ENCODE measurements around the gene MRTFA. TPM values are rescaled to one million over a fixed set of nuclear protein-coding genes. Genes with fewer than 3 reads are reported as not detected.

The MRTFA gene
- total RNA-seq, 4 donors from 2014 or later = 81.4 to 210 (median 122) TPM

DNA sequence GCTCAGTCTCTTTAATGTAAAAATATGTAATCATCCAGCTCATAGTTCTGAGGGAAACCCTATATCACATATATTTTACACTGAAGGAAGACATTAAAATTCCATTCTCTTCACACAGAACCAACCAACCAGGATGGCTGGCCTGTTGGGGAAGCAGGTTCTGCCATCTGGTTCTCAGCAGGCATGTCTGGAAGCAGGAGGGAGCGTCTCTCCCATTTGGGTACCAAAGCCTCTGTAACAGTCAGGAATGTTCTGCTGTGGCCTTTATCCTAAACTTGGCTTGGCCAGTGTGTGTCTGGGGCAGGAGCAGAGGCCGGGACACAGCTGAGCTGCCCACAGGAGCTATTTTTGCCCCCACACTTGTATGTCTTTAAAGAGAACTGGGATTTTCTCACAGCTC, 236.9 kb downstream of the MRTFA start:
- H3K27me3 ChIP-seq = no peaks in the 10 kb centered on the region
- peaks cover 28 to 29% of the 10 kb centered on the region in 2 donors for H3K4me1 ChIP-seq
- H3K36me3 ChIP-seq = peaks cover 15 to 21% of the 10 kb centered on the region in 2 donors
- TF ChIP-seq, protein P1, sequence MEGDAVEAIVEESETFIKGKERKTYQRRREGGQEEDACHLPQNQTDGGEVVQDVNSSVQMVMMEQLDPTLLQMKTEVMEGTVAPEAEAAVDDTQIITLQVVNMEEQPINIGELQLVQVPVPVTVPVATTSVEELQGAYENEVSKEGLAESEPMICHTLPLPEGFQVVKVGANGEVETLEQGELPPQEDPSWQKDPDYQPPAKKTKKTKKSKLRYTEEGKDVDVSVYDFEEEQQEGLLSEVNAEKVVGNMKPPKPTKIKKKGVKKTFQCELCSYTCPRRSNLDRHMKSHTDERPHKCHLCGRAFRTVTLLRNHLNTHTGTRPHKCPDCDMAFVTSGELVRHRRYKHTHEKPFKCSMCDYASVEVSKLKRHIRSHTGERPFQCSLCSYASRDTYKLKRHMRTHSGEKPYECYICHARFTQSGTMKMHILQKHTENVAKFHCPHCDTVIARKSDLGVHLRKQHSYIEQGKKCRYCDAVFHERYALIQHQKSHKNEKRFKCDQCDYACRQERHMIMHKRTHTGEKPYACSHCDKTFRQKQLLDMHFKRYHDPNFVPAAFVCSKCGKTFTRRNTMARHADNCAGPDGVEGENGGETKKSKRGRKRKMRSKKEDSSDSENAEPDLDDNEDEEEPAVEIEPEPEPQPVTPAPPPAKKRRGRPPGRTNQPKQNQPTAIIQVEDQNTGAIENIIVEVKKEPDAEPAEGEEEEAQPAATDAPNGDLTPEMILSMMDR (IDR thresholded peaks at IDR 0.05) = no peak
- no peak for TF ChIP-seq POLR2A (IDR thresholded peaks at IDR 0.05)
- H3K4me3 ChIP-seq (replicated peaks in 1 of 3) = no peak overlapping the region
- no peak overlapping the region for H3K27ac ChIP-seq
- intact Hi-C loops (cut with DNase I) = no loop called here
- DNase-seq = no peak
- 92 to 97% methylated on average over 2 of the region's 2 CpGs for WGBS, 2 donors
- no peaks in the 10 kb centered on the region for H3K9me3 ChIP-seq

- H3K4me1 ChIP-seq = peaks cover 45 to 46% of the 10 kb centered on the region in 2 donors
- TF ChIP-seq, protein P1 (IDR thresholded peaks at IDR 0.05) = no peak
- TF ChIP-seq POLR2A (IDR thresholded peaks at IDR 0.05) = no peak
- H3K4me3 ChIP-seq (replicated peaks in 1 of 3) = no peak overlapping the region
- no peak for DNase-seq
- H3K27ac ChIP-seq = peak overlapping the region; percentile 89 to 94 (median 90)
- intact Hi-C loops (cut with DNase I) = no loop called here
- 62 to 78% methylated on average over 1 of the region's 1 CpG for WGBS, 2 donors
- H3K36me3 ChIP-seq = peaks cover 8 to 16% of the 10 kb centered on the region in 2 donors
- H3K9me3 ChIP-seq = no peaks in the 10 kb centered on the region
- H3K27me3 ChIP-seq = no peaks in the 10 kb centered on the region
Observed at GRCh38 chr22:40397396-40397795, 239.1 kb downstream of the MRTFA start.

DNA sequence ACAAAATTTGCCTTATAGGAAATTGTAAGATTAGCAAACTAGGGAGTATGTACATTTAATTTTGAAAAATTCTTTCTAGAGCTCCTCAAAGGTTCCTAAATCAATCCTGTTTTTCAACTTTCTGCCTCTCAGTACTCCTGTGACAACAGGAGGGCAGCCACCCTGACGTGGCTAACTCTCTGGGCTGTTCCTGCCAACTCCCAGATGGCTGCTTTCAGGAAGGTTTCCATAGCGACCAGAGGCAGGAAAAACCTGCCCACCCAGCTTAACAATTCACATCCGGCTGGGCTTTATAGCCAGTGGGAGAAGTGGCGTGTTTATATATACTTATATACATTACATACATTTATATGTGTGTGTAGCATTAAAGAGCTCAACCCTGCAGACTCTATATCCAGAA, 239.6 kb downstream of the MRTFA start:
- Histone ChIP-seq H3K4me3 (replicated peaks in 1 of 3) (no peak overlapping the region), H3K27me3 (no peaks in the 10 kb centered on the region), H3K9me3 (no peaks in the 10 kb centered on the region), H3K4me1 (peaks cover 50 to 51% of the 10 kb centered on the region in 2 donors), H3K36me3 (peaks cover 3 to 12% of the 10 kb centered on the region in 2 donors), H3K27ac (peak overlapping the region; percentile 89 to 94 (median 94))
- DNase-seq = peak; percentile 94 to 96
- TF ChIP-seq, protein P1 (IDR thresholded peaks at IDR 0.05) = no peak
- TF ChIP-seq POLR2A (IDR thresholded peaks at IDR 0.05) = peak in 1 of 2 donors; percentile 12
- WGBS, 2 donors = 9 to 26% methylated on average over 4 of the region's 4 CpGs
- intact Hi-C loops (cut with DNase I) = no loop called here

DNA sequence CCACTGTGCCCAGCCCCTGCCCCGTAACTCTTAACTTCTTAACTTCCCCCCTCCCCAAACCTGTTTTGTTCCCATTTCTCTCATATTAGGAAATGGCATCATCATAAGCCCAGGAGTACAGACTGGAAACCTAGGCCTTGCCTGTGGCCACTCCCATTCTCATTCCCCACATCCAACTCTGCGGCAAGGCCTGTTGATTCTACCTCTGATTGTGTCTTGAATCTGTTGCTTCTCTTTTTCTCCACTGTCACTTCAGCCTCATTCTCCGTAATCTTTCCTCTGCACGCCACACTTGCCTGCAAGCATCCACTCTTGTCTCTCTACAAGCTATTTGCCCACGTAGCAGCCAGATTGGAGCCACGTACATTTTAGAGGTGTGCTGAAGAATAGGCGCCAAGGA, 240.9 kb downstream of the MRTFA start:
- Histone ChIP-seq H3K4me1 (peaks cover 52 to 57% of the 10 kb centered on the region in 2 donors), H3K9me3 (no peaks in the 10 kb centered on the region), H3K27ac (peak overlapping the region; percentile 89 to 94 (median 94)), H3K4me3 (replicated peaks in 1 of 3) (no peak overlapping the region), H3K27me3 (no peaks in the 10 kb centered on the region), H3K36me3 (peaks cover 0 to 1% of the 10 kb centered on the region in 2 donors)
- intact Hi-C loops (cut with DNase I) = no loop called here
- 94 to 97% methylated on average over 7 of the region's 7 CpGs for WGBS, 2 donors
- DNase-seq = no peak
- TF ChIP-seq POLR2A (IDR thresholded peaks at IDR 0.05) = no peak
- TF ChIP-seq, protein P1 (IDR thresholded peaks at IDR 0.05) = no peak

- no peaks in the 10 kb centered on the region for H3K9me3 ChIP-seq
- intact Hi-C loops (cut with DNase I) = no loop called here
- TF ChIP-seq POLR2A (IDR thresholded peaks at IDR 0.05) = no peak
- TF ChIP-seq, protein P1 (IDR thresholded peaks at IDR 0.05) = no peak
- peaks cover 52 to 57% of the 10 kb centered on the region in 2 donors for H3K4me1 ChIP-seq
- WGBS, 2 donors = 78 to 79% methylated on average over 3 of the region's 3 CpGs
- peak overlapping the region in 2 of 3 donors; percentile 81 to 94 for H3K27ac ChIP-seq
- H3K4me3 ChIP-seq (replicated peaks in 1 of 3) = no peak overlapping the region
- H3K36me3 ChIP-seq = no peaks in the 10 kb centered on the region
- H3K27me3 ChIP-seq = no peaks in the 10 kb centered on the region
- DNase-seq = no peak
Observed at GRCh38 chr22:40394607-40395006, 241.9 kb downstream of the MRTFA start.

All from thyroid gland (tissue), 4 donors.